GM10248 (cell line): ENCODE results near the gene CEP57.

Source experiments
- CTCF ChIA-PET: fragments of 300-600 bp; sonication (Branson Sonifier 250); formaldehyde crosslinking; extraction: SDS; loops from one replicate; lab custom pipeline; 2021; ENCODE audit warnings: antibody characterized with exemption; lab: Yijun Ruan, JAX
- POLR2A ChIA-PET: fragments of 350-650 bp; sonication (Branson Sonifier 250); formaldehyde crosslinking; extraction: SDS; loops from one replicate; lab custom pipeline; 2020; ENCODE audit warnings: antibody characterized with exemption; lab: Yijun Ruan, JAX
- DNase-seq: peaks from one replicate; pipeline ENCODE4 v3.0.0; 2012; ENCODE audit errors: extremely low spot score
- TF ChIP-seq, protein P1 (sequence below): IDR thresholded peaks from 2 replicates; pipeline ENCODE4 v1.5.1; 2012; ENCODE audit warnings: mild to moderate bottlenecking, low read depth; ENCODE audit errors: extremely low read depth, missing control alignments, control extremely low read depth

Gene CEP57

GRCh38 chr11:95792700-95793099 lies 2.4 kb downstream of the CEP57 start:
- POLR2A ChIA-PET: no interaction called here
- TF ChIP-seq, protein P1, sequence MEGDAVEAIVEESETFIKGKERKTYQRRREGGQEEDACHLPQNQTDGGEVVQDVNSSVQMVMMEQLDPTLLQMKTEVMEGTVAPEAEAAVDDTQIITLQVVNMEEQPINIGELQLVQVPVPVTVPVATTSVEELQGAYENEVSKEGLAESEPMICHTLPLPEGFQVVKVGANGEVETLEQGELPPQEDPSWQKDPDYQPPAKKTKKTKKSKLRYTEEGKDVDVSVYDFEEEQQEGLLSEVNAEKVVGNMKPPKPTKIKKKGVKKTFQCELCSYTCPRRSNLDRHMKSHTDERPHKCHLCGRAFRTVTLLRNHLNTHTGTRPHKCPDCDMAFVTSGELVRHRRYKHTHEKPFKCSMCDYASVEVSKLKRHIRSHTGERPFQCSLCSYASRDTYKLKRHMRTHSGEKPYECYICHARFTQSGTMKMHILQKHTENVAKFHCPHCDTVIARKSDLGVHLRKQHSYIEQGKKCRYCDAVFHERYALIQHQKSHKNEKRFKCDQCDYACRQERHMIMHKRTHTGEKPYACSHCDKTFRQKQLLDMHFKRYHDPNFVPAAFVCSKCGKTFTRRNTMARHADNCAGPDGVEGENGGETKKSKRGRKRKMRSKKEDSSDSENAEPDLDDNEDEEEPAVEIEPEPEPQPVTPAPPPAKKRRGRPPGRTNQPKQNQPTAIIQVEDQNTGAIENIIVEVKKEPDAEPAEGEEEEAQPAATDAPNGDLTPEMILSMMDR: no peak
- DNase-seq: no peak
- CTCF ChIA-PET: interaction anchor here (1.0 to 2.3 kb wide), 3 partner anchors 14 to 601 kb away, joined by 3 to 6 read pairs (median 4); no protein-coding TSS in a partner anchor

- DNase-seq: no peak
- POLR2A ChIA-PET: no interaction called here
- TF ChIP-seq, protein P1: no peak
- CTCF ChIA-PET: interaction anchor here (1.0 to 2.3 kb wide), 2 partner anchors 56 to 601 kb away, joined by 4 to 6 read pairs; no protein-coding TSS in a partner anchor
Observed at GRCh38 chr11:95793116-95793515, 2.8 kb downstream of the CEP57 start.

GRCh38 chr11:95794086-95794485 lies 3.8 kb downstream of the CEP57 start:
- TF ChIP-seq, protein P1: no peak
- CTCF ChIA-PET: no interaction called here
- DNase-seq: no peak
- POLR2A ChIA-PET: no interaction called here

GRCh38 chr11:95795627-95796295 lies 5.5 kb downstream of the CEP57 start:
- ChIA-PET CTCF (interaction anchor here (1.1 kb wide), 1 partner anchor 11 kb away, joined by 3 read pairs; no protein-coding TSS in a partner anchor), POLR2A (no interaction called here)
- DNase-seq: no peak
- TF ChIP-seq, protein P1: no peak

GRCh38 chr11:95796501-95796900 lies 6.2 kb downstream of the CEP57 start:
- DNase-seq: no peak
- ChIA-PET POLR2A (no interaction called here), CTCF (no interaction called here)
- TF ChIP-seq, protein P1: no peak

DNA sequence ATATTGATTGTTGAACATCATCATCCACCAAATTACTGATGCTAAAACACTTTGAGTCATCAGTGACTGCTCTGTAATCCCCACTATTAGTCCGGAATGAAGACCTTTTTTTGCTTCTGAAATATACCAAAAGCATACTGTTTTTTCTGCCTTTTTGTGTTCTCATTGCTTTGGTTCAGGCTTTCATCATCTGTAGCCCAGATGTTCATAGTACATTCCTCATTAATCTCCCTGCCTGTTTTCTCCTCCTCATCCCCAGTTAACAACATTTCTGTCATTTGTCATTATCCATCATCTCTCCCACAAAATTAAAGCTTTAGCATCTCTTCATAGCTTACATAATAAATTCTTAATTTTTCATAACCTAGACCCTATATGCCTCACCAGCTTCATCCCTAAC lies 9.2 kb downstream of the CEP57 start:
- no peak for DNase-seq
- ChIA-PET CTCF (interaction anchor here (1.3 to 1.4 kb wide), 2 partner anchors 8 to 36 kb away, joined by 6 read pairs; no protein-coding TSS in a partner anchor), POLR2A (no interaction called here)
- TF ChIP-seq, protein P1: no peak

GRCh38 chr11:95800438-95800837 lies 10.1 kb downstream of the CEP57 start:
- ChIA-PET POLR2A (no interaction called here), CTCF (interaction anchor here (1.3 to 1.4 kb wide), 2 partner anchors 9 to 35 kb away, joined by 6 read pairs; no protein-coding TSS in a partner anchor)
- DNase-seq: no peak
- TF ChIP-seq, protein P1: no peak
